Activated CD4-positive, alpha-beta T cell treated with anti-CD3 and anti-CD28 coated beads, Interleukin-2, amount 50 U/mL, for 24 hours (primary cell): ENCODE measurements around the gene GTF3C5.
"Not testable (repeated sequence)": the region's sequence is repeated elsewhere in the genome, so short reads cannot be mapped to it uniquely, and the experiment has no call there.

Source experiments
- DNase-seq, 2 donors: peaks; one replicate each; pipeline ENCODE4 v3.0.0-alpha.2; 2020; ENCODE audit warnings: low read depth in 1 of 2, low spot score in 1 of 2

The GTF3C5 gene

GRCh38 chr9:133054194-133054890, 23.5 kb downstream of the GTF3C5 start:
- DNase-seq: no peak

- no peak for DNase-seq
Measured at GRCh38 chr9:133054966-133055365, 24.2 kb downstream of the GTF3C5 start.

- no peak for DNase-seq
Measured at GRCh38 chr9:133055788-133056420, 25.1 kb downstream of the GTF3C5 start.

DNA sequence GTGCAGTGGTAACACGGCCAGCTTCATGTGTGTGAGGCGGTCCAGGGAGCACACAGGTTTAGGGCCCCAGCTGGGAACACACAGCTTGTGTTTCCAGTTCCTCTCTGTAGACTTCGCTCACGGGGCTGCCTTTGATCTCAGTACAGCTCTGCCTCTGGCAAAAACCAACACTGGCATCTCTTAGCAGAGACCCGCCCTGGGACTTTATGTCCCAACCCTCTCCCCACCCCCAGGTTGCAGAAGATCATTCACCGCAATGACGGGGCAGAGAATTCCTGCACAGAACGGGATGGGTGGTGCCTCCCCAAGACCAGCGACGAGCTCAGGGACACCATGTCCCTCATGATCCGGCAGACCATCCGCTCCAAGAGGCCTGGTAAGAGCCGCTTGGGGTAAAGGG, 25.7 kb downstream of the GTF3C5 start:
- no peak for DNase-seq

DNA sequence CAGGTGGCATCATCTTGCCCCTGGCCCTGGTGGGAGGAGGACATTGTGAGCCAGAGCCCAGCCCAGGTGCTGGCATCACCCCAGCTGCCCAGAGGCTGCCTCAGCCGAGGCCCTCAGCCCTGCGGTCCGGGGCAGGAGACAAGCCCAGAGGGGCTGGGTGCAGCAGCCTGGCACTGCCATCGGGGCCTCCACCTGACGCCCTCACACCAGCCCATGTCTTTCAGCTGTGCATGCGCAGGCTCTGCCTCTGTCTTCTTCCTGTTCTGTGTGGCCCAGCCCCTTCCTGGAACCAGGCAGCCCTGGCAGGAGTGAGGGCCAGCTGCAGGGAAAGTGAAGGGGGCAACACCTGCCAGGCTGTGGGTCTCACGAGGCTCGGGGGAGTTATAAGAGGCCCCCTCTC, 26.2 kb downstream of the GTF3C5 start:
- DNase-seq: no peak

DNA sequence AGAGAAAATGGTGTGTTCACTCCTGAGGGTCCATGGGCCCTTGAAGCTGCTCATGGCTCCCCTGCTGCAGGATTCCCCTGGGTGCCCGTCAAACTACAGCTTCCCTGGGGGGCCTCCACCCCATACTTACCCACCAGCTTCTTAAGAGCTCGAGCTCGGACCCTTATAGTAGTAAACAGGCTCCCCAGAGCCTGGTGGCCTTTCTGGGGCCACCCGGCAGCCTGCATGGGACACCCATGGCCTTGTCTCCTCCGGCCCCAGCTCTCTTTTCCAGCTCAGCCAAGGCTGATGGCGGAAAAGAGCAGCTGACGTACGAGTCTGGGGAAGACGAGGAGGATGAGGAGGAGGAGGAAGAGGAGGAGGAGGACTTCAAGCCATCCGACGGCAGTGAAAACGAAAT, 26.8 kb downstream of the GTF3C5 start:
- no peak for DNase-seq

DNA sequence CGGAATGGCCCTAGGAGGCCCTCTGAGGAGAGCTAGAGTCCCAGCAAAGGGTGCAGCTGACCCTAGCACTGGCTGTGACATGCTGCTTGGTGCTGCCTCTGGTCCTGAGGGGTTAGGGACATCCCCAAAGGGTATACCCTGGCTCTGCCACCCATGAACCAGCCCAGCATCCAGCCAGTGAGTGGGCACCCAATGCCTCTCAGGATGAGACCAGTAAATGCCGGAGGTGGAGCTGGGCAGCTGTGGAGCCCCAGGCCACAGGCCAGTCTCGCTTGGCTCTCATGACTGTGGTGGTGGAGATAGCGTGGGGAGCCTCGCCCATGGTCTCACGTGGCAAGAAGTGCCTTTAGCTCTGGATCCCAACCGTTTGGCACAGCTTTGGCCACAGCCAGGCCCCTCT, 27.3 kb downstream of the GTF3C5 start:
- no peak for DNase-seq

DNA sequence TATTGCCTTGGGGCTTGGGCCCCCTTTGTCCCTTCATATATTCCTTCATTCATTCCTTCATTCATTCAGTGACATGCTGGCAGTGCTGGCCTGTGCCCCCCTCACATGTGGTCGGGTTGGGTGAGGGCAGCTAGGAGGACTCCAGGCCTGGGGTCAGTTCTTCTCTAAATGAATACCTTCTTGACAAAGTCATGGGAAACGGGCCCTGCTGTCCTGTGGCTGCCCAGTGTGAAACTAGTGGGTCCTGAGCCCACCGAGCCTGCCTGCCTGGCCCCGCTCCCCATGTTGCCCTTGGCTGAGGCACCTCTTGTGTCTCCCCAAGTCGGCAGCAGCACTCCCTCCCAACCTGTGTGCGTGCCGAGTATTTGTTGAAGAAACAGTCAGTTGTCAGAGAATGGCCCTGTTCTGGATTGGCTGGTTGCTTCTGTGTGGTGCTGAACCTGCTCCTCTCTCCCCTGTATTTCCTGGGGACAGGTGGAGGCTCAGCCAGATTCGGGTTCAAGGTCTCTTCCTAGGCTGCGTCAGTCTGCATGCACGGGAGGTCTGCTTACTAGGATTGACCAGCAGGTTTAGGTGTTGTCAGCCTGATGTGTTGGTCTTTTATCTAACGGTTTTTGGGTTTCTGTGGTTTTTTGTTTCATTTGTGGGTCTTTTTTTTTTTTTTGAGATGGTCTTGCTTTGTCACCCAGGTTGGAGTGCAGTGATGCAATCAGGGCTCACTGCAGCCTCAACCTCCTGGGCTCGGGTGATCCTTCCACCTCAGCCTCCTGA, 27.9 kb downstream of the GTF3C5 start:
- DNase-seq: no peak

DNA sequence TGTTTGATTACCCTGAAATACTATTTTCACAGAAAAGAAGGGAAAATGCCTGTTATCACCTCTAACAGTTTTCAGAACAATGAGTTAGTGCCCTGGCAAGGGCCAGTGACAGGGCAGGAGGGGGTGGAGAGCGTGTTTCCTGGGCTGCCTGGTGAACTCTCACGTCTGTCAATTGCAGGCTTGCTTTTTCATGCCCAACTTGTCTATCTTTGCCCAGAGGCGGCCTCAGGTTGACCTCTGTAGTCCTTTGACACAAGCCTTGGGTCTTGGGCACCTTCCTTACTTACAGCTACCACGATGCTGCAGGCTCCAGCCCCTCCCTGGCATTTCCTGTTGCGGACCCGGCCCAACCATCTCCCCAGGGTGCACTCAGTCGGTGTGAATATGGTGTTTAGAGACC, 28.8 kb downstream of the GTF3C5 start:
- DNase-seq: no peak

DNA sequence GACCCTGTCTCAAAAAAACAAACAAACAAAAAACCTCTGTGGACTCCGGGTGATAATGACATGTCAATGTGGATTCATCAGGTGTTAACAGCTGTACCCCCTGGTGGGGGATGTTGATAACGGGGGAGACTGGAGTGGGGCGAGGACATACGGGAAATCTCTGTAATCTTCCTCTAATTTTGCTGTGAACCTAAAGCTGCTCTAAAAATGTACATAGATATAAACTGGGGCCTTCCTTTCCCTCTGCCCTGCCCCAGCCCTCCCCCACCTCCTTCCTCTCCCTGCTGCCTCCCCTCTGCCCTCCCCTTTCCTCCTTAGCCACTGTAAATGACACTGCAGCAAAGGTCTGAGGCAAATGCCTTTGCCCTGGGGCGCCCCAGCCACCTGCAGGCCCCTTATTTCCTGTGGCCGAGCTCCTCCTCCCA, 29.6 kb downstream of the GTF3C5 start:
- DNase-seq: no peak

DNA sequence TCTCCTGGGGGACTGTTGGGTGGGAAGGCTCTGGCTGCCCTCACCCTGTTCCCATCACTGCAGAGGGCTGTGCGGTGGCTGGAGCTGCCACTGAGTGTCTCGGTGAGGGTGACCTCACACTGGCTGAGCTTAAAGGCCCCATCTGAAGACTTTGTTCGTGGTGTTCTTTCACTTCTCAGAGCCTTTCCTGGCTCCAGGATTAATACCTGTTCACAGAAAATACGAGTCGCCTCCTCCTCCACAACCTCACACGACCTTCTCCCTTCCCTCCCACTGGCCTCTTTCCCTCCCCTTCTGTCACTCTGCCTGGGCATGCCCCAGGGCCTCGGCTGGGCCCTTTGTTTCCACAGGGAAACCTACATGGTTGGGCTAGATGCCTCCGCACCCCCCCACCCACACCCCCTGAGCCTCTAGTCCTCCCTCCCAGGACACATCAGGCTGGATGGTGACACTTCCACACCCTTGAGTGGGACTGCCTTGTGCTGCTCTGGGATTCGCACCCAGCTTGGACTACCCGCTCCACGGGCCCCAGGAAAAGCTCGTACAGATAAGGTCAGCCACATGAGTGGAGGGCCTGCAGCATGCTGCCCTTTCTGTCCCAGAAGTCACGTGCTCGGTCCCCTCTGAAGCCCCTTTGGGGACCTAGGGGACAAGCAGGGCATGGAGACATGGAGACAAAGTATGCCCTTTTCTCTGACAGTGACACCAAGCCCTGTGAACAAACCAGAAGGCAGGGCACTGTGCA, 30.4 kb downstream of the GTF3C5 start:
- not testable (repeated sequence) for DNase-seq

GRCh38 chr9:133061764-133062145, 31.0 kb downstream of the GTF3C5 start, which contains the start of gene CEL:
Gene CEL, plus strand, starts transcription at chr9:133061981. Its CDS starts 22 bp downstream, at chr9:133062003.
- DNase-seq: not testable (repeated sequence)

- DNase-seq: not testable (repeated sequence)
Measured at GRCh38 chr9:133062569-133062968, 31.8 kb downstream of the GTF3C5 start.

GRCh38 chr9:133063159-133063499, 32.3 kb downstream of the GTF3C5 start:
- DNase-seq: no peak

- no peak for DNase-seq
Measured at GRCh38 chr9:133063500-133064231, 32.9 kb downstream of the GTF3C5 start.

GRCh38 chr9:133064241-133065069, 33.7 kb downstream of the GTF3C5 start:
- DNase-seq: no peak

- DNase-seq: no peak
Measured at GRCh38 chr9:133065070-133065388, 34.2 kb downstream of the GTF3C5 start.

- DNase-seq: no peak
Measured at GRCh38 chr9:133066181-133066983, 35.6 kb downstream of the GTF3C5 start.

DNA sequence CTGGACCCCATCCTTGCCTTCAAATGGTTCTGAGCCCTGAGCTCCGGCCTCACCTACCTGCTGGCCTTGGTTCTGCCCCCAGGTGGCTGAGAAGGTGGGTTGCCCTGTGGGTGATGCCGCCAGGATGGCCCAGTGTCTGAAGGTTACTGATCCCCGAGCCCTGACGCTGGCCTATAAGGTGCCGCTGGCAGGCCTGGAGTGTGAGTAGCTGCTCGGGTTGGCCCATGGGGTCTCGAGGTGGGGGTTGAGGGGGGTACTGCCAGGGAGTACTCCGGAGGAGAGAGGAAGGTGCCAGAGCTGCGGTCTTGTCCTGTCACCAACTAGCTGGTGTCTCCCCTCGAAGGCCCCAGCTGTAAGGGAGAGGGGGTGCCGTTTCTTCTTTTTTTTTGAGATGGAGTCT, 36.2 kb downstream of the GTF3C5 start:
- no peak for DNase-seq
